ENCODE data around the gene HMCN2.

- TF ChIP-seq CTCF (IDR thresholded peaks at IDR 0.05) (no peak), POLR2A (IDR thresholded peaks at IDR 0.05) (no peak), EP300 (IDR thresholded peaks at IDR 0.05) (no peak)
These were observed 62.3 kb downstream of the HMCN2 start for GRCh38 chr9:130327781-130328348.

All from stomach (tissue), 4 donors.